CMK (cell line): Measurements from ENCODE around the gene MAPK12.
"Not testable (repeated sequence)": the region's sequence is repeated elsewhere in the genome, so short reads cannot be mapped to it uniquely, and the experiment has no call there.

ENCODE experiments used
- DNase-seq: peaks from one replicate; pipeline ENCODE4 v3.0.0-alpha.2; 2010; ENCODE audit warnings: low read depth

Gene MAPK12

DNA sequence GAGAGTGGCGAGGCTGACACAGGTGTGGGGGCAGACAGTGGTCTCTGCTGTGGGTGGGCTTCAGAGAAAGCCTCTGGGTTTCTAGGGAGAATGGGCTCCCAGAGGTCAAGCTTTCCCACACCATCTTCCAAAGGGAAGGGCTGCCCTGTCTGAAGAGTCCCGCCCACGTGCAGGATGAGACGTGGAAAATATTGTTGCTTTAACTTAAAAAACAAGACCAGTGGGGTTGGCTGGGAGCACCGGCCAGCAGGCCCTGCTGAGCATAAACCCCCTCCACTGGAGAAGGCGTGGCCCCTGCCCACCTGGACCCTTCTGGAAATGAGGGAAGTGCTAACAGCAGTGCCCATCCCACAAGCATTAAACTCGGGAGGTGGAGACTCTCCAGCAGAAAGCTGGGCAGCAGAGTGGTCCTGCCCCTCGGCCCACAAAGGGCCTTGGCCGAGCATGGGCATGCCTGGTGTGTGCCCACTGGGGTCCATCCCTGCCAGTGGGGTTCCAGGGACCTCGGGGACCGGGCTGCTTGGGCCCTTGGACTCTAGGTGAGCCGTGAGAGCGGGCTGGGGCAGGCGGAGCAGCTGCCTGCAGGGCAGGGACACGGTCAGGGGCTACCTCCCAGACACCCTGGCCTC is 45.3 kb downstream of the MAPK12 start:
- no peak for DNase-seq

DNA sequence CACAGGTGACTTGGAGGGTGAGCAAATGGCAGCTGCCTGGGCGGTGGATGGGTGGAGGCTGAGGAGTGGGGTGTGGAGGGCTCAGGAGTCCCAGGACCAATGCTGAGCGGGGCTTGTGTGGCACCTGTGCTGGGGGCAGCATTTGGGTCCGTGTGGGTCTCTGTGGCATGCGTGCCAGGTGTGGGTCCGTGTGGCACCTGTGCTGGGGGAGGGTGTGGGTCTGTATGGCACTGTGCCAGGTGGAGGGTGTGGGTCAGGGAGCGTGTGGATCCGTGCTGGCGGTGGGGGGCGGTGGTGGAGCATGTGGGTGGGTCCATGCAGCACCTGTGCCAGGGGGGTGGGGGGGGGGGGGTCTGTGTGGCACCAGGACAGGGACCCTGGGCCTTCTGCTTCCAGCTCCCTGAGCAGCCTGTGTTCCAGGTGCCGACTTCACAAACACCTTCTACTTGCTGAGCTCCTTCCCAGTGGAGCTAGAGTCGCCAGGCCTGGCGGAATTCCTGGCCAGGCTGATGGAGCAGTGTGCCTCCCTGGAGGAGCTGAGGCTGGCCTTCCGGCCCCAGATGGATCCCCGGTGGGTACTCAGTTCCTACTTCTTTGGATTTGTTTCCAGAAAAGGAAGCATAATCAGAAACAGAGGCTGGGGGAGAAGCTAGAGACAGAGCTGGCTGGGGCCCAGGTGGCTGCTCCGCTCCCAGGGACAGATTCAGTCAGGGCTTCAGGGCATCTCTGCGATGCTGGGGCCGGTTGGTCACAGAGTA is 46.0 kb downstream of the MAPK12 start:
- no peak for DNase-seq

DNA sequence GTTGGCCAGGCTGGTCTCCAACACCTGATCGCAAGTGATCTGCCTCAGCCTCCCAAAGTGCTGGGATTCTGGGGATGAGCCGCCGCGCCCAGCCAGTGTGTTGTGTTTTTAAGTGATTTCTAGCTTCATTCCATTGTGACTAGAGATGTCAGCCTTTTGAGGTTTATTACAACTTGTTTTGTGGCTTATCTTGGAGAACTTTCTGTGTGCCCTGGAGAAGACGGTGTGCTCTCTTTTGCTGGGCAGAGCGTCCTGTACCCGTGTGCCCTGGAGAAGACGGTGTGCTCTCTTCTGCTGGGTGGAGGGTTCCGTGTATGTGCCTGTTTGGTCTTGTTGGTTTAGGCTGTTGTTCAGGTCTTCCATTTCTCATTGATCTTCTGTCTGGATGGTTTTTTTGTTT is 48.2 kb downstream of the MAPK12 start:
- DNase-seq: no peak

DNA sequence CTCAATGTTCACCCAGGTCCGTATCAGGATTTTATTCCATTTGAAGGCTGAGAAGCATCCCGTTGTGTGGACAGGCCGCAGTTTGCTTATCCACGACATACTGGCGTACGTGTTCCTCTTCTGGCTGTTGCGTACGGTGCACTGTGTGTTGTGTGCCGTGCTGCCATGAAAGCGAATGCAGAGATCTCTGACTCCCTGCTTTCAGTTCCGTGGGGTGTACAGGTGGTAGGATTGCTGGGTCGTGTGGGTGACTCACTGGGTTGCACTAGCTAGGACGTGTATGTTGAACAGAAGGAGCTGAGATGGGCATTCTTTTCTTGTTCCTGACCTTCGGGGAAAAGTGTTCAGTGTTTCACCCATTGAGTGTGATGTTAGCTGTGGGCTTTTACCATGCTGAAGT is 50.3 kb downstream of the MAPK12 start:
- DNase-seq: no peak

DNA sequence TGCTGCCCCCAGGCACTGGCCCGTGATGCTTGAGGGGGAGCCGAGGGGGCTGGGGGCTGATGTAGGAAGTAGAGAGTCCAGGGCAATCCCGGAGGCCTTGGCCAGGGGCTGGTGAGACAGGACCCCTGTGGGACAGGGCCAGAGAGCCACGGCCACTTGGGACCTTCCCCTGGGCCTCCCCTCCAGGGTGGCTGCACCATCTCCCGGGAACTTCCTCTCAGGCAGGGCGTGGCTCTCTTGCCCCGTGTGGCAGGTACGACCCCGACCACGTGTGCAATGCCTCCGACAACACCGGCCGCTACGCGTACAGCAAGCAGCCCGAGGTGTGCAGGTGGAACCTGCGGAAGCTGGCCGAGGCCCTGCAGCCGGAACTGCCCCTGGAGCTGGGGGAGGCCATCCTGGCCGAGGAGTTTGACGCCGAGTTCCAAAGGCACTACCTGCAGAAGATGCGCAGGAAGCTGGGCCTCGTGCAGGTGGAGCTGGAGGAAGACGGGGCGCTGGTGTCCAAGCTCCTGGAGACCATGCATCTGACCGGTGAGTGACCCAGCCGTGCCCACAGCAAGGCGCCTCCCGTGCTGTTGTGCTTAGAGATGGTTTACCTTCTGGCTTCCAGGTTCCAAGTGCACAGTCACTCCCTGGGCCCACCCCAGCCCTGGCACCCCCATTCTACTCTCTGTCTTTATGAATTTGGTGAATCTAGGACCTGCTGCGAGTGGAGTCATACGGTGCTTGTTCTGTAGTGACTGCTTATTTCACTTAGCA is 50.9 kb downstream of the MAPK12 start:
- DNase-seq: no peak

DNA sequence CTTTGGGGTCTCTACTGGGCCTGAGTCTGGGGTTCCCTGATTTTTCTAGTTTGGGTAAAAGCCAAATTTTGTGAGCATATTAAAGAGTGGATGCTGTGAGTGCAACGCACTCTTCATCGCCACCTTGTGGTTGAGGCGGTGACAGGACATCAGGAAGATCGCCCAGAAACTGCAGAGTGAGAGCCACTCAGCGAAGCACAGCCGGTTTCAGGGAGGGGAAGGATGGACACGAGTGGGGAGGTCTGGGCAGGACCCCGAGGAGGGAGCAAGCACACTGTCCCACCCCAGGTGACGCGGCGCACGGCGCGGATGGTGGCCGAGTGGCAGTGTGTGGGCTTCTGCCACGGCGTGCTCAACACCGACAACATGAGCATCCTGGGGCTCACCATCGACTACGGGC is 51.6 kb downstream of the MAPK12 start:
- no peak for DNase-seq

DNA sequence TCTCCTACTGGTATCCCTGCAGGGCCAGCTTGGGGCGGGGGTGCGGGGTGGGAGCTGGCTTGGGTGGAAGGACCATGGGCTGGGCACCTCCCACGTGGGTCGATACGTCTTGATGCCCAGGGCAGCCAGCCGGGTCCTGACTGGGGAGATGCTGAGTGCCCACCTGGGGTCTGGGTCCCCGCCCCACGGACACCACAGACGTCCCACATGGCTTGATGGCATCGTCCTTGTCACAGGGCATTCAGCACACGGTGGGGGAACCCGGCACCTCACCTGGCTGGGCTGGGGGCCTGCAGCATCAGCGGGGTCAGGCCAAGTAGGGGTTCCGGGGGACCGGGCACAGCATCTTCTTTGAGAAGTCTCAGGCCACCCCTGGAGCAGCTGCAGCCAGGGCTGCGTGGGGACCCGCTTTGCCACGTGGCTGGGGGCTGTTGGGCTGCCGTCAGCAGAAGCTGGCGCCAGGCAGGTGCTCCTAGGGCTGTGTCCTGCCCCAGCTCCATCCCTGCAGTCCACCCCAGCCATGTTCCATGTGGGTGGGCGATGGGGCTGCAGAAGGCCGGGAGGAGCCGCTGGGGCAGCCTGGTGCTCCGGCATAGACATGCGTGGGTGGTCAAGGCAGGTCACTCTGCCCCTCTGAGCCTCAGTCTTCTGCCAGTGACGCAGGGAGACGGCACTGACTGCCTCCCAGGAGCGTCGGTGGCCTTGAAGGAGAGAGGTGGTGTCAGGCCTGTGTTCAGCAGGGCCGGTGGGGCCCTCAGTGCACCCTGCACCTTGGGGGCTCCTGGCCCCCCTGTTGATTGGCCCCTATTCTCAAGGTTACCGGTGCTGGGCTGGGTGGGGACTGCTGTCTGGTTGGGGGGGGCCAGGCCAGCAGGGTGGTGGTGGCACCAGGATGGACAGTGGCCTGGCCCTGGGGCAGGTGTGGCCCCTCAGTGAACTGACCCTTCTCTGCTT is 52.3 kb downstream of the MAPK12 start:
- DNase-seq: no peak

DNA sequence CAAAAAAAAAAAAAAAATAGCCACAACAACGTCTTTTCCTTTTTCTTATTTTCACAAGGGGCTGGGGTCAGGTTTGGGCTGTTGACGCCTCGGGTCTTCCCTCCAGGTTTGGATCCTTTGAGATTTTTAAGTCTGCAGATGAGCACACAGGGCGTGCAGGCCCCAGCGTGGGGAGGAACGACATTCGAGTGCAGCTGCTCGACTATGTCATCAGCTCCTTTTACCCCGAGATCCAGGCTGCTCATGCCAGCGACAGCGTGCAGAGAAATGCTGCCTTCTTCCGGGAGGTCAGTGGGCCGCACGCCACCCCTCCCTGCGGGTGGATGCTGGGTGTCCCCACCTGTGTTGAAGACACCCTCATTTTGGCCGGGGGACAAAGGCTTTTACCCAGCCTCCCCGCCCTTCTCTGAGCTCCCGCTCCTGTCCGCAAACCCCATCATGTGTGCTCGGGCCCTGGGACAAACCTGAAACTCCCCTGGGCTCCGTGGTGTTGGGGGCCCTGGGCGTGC is 53.0 kb downstream of the MAPK12 start:
- no peak for DNase-seq

DNA sequence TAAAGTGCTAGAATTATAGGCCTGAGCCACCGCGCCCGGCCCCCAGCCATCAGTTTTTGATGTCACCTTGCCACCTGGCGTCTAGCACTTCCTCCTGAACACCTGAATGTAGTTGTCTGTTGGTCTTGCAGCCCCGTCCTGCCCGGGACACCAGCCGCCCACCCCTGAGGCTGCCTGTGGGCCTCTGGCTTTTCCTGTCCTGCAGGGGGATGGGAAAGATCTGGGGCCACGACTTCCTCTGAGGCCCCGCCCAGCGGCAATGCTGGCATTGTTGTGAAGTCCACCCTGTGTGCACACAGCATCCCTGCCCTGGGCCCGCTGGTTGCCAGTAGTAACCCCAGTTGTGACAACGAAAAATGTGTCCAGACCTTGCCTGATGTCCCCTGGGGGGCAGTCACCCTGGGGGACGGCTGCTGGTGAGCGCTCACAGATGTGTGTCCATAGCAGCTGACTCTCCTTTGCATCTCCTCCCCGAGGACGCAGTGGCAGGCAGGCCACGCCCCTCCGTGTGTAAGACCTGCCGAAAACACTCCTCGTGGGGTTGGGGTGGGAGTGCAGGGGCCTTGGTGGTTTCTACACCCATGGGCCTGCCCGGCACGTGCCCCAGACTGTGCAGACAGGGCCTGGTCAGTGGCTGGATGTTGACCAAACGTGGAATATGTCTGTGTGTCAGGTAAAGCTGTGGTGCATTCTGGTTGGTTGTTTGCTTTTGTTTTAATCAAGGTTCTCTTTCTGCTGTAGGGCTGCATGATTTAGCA is 53.9 kb downstream of the MAPK12 start:
- no peak for DNase-seq

DNA sequence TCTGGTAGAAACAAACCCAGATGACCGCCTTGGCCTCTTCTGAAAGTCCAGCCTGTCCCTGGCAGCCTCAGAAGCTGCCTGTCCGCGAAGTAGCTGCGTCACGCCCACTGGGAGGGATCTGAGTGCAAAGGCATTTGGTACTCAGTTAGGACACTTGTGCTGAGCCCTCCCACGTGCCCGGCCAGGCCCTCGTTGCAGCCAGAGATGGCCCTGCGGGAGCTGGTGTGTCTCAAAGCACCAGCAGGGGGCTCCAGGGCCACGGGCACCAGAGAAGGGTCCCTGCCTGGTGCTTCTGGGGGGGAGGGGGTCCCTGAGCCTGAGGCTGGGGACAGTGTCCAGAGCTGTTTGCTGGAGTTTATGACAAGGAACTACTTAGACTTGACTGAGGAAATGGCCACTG is 54.9 kb downstream of the MAPK12 start:
- no peak for DNase-seq

DNA sequence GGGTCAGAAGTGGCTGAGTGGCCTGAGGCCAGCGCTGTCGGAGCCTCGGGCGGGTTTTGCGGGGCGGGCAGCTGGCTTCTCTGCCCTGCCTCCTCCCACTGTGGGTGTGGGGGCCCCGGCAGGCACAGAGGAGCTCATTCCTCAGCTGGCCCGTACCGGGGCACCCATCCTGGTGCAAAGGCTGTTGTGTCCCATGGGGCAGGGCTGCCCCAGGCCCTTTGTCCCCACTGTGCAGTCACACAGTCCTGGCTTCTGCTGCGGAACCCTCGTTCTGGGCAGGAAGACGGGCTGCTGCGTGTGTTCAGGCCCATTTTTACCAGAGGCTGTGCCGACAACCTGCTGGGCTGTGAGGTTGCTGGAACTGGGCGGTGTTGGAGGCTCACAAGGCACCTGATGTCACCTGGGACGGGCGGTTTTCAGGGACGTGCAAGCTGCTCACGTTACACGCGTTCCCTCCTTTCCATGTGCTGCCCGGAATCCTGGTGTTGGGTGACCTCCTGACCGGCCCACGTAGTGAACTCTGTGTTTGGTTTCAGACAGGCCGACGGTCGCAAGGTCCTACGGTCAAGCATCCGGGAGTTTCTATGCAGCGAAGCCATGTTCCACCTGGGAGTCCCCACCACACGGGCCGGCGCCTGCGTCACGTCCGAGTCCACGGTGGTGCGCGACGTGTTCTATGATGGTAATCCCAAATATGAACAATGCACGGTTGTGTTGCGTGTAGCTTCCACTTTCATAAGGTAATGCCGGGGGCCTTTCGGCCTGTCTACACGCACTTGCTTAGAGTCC is 55.5 kb downstream of the MAPK12 start:
- DNase-seq: no peak

DNA sequence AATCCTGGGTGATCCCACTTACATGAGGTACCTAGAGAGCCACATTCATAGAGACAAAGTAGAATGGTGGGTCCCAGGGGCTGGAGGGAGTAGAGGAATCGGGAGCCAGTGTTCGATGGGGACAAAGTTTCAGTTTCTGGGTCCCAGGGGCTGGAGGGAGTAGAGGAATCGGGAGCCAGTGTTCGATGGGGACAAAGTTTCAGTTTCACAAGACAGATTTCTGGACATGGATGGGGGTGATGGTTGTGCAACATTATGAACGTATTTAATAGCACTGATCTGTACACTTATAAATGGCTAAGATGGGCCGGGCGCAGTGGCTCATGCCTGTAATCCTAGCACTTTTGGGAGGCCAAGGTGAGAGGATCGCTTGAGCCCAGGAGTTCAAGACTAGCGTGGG is 56.5 kb downstream of the MAPK12 start:
- not testable (repeated sequence) for DNase-seq

DNA sequence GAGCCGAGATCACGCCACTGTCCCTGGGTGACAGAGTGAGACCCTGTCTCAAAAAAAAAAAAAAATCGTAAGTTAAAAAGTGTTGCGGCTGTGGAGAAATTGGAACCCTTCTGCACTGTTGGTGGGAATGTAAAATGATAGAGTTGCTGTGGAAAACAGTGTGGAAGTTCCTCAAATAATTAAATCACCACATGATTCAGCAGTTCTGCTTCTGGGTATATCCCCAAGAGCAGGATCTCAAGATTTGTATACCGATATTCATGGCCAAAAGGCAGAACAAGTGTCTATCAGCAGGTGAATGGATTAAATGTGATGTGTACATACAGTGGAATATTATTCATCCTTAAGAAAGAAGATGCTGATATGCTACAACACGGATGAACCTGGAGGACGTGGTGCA is 56.9 kb downstream of the MAPK12 start:
- DNase-seq: no peak

DNA sequence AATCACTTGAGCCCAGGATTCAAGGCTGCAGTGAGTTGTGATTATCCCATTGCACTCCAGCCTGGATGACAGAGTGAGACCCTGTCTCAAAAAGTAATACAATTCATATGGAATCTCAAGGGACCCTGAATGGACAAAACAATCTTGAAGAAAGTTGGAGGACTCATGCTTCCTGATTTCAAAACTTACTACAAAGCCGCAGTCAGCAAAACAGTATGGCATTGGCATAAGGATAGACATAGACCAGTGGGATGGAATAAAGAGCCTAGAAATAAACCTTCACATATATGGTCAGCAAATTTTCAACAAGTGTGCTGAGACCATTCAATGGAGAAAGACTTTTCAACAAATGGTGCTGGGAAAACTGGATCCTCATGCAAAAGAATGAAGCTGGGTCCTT is 58.2 kb downstream of the MAPK12 start:
- DNase-seq: no peak
